Measurements from ENCODE around the gene PDE4D. TPM values are rescaled to one million over a fixed set of nuclear protein-coding genes. Genes with fewer than 3 reads are reported as not detected.
"Not testable (repeated sequence)": the region's sequence is repeated elsewhere in the genome, so short reads cannot be mapped to it uniquely, and the experiment has no call there.

PDE4D gene
- total RNA-seq, 5 donors from 2014 or later (not counting 1 experiment from before 2014, with no cell fraction given) = 45.1 to 136 (median 64.9) TPM

DNA sequence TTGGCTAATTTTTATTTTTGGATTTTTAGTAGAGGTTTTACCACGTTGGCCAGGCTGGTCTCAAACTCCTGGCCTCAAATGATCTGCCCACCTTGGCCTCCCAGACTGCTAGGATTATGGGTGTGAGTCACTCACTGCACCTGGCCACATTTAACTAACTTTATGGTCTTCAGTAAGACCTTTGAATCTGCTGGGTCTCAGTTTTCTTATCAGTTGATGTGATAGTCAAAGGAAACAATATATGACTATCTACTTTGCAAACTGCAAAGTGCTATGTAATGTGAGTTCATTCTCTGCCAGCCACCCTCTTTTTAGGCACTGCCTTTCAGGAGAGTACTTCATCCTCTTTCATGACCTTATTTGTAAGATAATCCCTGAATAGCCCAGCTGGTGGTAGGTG is 474.7 kb downstream of the PDE4D start:
- no peak for DNase-seq
- Mint-ChIP-seq H3K27me3 (peaks cover 3 to 15% of the 10 kb centered on the region in 2 donors), H3K36me3 (no peaks in the 10 kb centered on the region), H3K27ac (no peak overlapping the region), H3K9me3 (no peaks in the 10 kb centered on the region), H3K4me1 (no peaks in the 10 kb centered on the region), H3K4me3 (no peak overlapping the region)
- H3K27ac ChIP-seq (ENCODE audit: low read length) = no peak overlapping the region
- H3K9me3 ChIP-seq = no peaks in the 10 kb centered on the region
- ChIA-PET CTCF (no interaction called here), POLR2A (no interaction called here)
- no CpG with 5 or more reads among the region's 1 CpG for WGBS (ENCODE audit: insufficient coverage)
- no peaks in the 10 kb centered on the region for H3K36me3 ChIP-seq (ENCODE audit: control insufficient read depth in 2 of 2, extremely low read depth in 1 of 2, insufficient read depth in 1 of 2, low read length in 1 of 2)
- no peak overlapping the region for H3K4me3 ChIP-seq (ENCODE audit: control insufficient read depth in 1 of 2, extremely low read depth in 1 of 2, low read length in 1 of 2)
- H3K27me3 ChIP-seq (replicated peaks in 1 of 2; ENCODE audit: control insufficient read depth in 2 of 2, extremely low read depth in 1 of 2, insufficient read depth in 2 of 2, low read length in 1 of 2) = no peaks in the 10 kb centered on the region
- ATAC-seq (replicated peaks in 1 of 4) = no peak
- no peaks in the 10 kb centered on the region for H3K4me1 ChIP-seq (ENCODE audit: control insufficient read depth in 1 of 2, extremely low read depth in 1 of 2, insufficient read depth in 2 of 2, low read length in 2 of 2)

DNA sequence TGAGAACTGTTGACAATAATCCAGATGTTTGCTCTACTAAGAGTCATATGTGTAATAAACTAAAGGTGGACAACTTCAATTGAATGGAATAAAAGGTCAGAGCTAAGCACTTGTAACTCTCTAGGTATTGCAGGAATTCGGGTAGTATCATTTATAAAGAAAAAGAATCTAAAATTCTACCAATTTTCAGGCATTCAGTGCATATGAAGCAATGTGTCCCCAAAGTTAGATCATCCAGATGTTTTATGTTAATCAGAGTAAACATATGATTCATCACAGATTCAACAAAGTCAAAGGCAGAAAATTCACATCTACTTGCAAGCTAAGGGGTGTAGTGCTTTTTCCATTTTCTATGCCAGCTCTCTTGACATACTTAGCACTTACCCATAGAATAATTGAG is 477.1 kb downstream of the PDE4D start:
- Histone ChIP-seq H3K36me3 (ENCODE audit: control insufficient read depth in 2 of 2, extremely low read depth in 1 of 2, insufficient read depth in 1 of 2, low read length in 1 of 2) (no peaks in the 10 kb centered on the region), H3K9me3 (no peaks in the 10 kb centered on the region), H3K4me3 (ENCODE audit: control insufficient read depth in 1 of 2, extremely low read depth in 1 of 2, low read length in 1 of 2) (no peak overlapping the region), H3K4me1 (ENCODE audit: control insufficient read depth in 1 of 2, extremely low read depth in 1 of 2, insufficient read depth in 2 of 2, low read length in 2 of 2) (no peaks in the 10 kb centered on the region), H3K27me3 (replicated peaks in 1 of 2; ENCODE audit: control insufficient read depth in 2 of 2, extremely low read depth in 1 of 2, insufficient read depth in 2 of 2, low read length in 1 of 2) (no peaks in the 10 kb centered on the region), H3K27ac (ENCODE audit: low read length) (no peak overlapping the region)
- no peak overlapping the region for H3K4me3 Mint-ChIP-seq
- CTCF ChIA-PET = no interaction called here
- no peaks in the 10 kb centered on the region for H3K4me1 Mint-ChIP-seq
- POLR2A ChIA-PET = no interaction called here
- no CpG with 5 or more reads among the region's 1 CpG for WGBS (ENCODE audit: insufficient coverage)
- DNase-seq = no peak
- ATAC-seq (replicated peaks in 1 of 4) = no peak
- H3K27me3 Mint-ChIP-seq = peaks cover 3 to 18% of the 10 kb centered on the region in 2 donors
- H3K9me3 Mint-ChIP-seq = no peaks in the 10 kb centered on the region
- no peaks in the 10 kb centered on the region for H3K36me3 Mint-ChIP-seq
- no peak overlapping the region for H3K27ac Mint-ChIP-seq

DNA sequence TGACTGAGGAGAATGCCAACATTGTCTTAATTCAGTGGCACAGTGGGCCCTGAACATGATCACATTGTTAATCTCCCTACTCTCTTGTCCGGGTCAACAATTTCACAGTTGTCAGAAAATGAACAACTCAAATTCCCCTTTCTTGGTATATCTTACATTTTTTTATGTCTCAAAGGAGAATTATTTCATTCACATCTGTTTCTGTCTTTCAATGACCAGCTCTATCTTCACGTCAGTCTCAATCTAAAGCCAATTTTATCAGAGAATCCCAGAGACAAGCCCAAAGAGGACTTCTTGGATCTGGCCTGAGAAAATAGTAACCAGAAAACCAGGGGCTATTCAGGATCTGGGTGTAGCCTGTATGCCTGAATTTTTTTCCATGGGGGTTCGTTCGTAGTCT is 477.5 kb downstream of the PDE4D start:
- H3K4me1 Mint-ChIP-seq = no peaks in the 10 kb centered on the region
- Histone ChIP-seq H3K4me3 (ENCODE audit: control insufficient read depth in 1 of 2, extremely low read depth in 1 of 2, low read length in 1 of 2) (no peak overlapping the region), H3K27ac (ENCODE audit: low read length) (no peak overlapping the region), H3K36me3 (ENCODE audit: control insufficient read depth in 2 of 2, extremely low read depth in 1 of 2, insufficient read depth in 1 of 2, low read length in 1 of 2) (no peaks in the 10 kb centered on the region), H3K9me3 (no peaks in the 10 kb centered on the region), H3K4me1 (ENCODE audit: control insufficient read depth in 1 of 2, extremely low read depth in 1 of 2, insufficient read depth in 2 of 2, low read length in 2 of 2) (no peaks in the 10 kb centered on the region), H3K27me3 (replicated peaks in 1 of 2; ENCODE audit: control insufficient read depth in 2 of 2, extremely low read depth in 1 of 2, insufficient read depth in 2 of 2, low read length in 1 of 2) (no peaks in the 10 kb centered on the region)
- no peak overlapping the region for H3K4me3 Mint-ChIP-seq
- ATAC-seq (replicated peaks in 1 of 4) (no peak), DNase-seq (no peak)
- H3K36me3 Mint-ChIP-seq = no peaks in the 10 kb centered on the region
- 82% methylated on average over 3 of the region's 4 CpGs for WGBS (ENCODE audit: insufficient coverage)
- no peaks in the 10 kb centered on the region for H3K9me3 Mint-ChIP-seq
- no peak overlapping the region for H3K27ac Mint-ChIP-seq
- ChIA-PET POLR2A (no interaction called here), CTCF (no interaction called here)
- peaks cover 5 to 19% of the 10 kb centered on the region in 2 donors for H3K27me3 Mint-ChIP-seq

DNA sequence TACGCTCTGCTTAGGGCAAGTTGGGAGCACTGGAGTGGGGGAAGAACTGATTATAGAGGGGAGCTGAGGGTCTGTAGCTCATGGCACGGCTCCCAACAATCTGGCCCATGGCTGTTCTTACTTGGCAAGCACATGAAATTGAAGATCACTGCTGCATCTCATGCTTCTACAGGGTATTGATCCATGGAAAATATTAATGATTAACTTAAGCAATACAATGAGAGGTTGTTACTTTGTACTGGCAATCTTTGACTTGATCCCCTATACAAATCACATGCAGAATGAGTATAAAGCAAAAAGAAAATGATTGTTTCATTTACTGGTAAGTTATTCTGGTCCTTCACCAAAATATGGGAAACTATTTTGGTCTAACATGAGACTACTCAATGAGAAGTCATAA is 481.1 kb downstream of the PDE4D start:
- H3K27me3 Mint-ChIP-seq = peaks cover 8 to 20% of the 10 kb centered on the region in 2 donors
- no peaks in the 10 kb centered on the region for H3K4me1 Mint-ChIP-seq
- Histone ChIP-seq H3K36me3 (ENCODE audit: control insufficient read depth in 2 of 2, extremely low read depth in 1 of 2, insufficient read depth in 1 of 2, low read length in 1 of 2) (no peaks in the 10 kb centered on the region), H3K4me3 (ENCODE audit: control insufficient read depth in 1 of 2, extremely low read depth in 1 of 2, low read length in 1 of 2) (no peak overlapping the region), H3K4me1 (ENCODE audit: control insufficient read depth in 1 of 2, extremely low read depth in 1 of 2, insufficient read depth in 2 of 2, low read length in 2 of 2) (no peaks in the 10 kb centered on the region), H3K9me3 (no peaks in the 10 kb centered on the region), H3K27ac (ENCODE audit: low read length) (no peak overlapping the region), H3K27me3 (replicated peaks in 1 of 2; ENCODE audit: control insufficient read depth in 2 of 2, extremely low read depth in 1 of 2, insufficient read depth in 2 of 2, low read length in 1 of 2) (no peaks in the 10 kb centered on the region)
- ATAC-seq (replicated peaks in 1 of 4) = no peak
- ChIA-PET POLR2A (no interaction called here), CTCF (interaction anchor here in 1 of 2 donors (1.0 kb wide), 1 partner anchor 376 kb away, joined by 3 read pairs; no protein-coding TSS in a partner anchor)
- no CpG with 5 or more reads among the region's 2 CpGs for WGBS (ENCODE audit: insufficient coverage)
- DNase-seq = no peak
- no peak overlapping the region for H3K4me3 Mint-ChIP-seq
- no peaks in the 10 kb centered on the region for H3K36me3 Mint-ChIP-seq
- H3K27ac Mint-ChIP-seq = no peak overlapping the region
- peaks cover 7 to 11% (median 7%) of the 10 kb centered on the region in 3 donors for H3K9me3 Mint-ChIP-seq

DNA sequence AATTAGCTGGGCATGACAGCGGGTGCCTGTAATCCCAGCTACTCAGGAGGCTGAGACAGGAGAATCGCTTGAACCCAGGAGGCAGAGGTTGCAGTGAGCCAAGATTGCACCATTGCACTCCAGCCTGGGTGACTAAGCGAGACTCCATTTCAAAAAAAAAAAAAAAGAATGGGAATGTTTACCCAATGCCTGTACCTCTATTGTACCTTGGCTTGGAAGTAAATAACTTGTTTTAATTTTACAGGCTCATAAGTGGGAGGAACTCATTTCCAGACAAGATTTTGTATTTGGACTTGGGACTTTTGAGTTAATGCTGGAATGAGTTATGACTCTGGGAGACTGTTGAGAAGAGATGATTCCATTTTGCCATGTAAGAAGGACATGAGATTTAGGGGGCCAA is 484.5 kb downstream of the PDE4D start:
- H3K27ac Mint-ChIP-seq; ATAC-seq (replicated peaks in 1 of 4); H3K4me1 ChIP-seq (ENCODE audit: control insufficient read depth in 1 of 2, extremely low read depth in 1 of 2, insufficient read depth in 2 of 2, low read length in 2 of 2); H3K4me3 ChIP-seq (ENCODE audit: control insufficient read depth in 1 of 2, extremely low read depth in 1 of 2, low read length in 1 of 2); H3K27me3 Mint-ChIP-seq; H3K4me1 Mint-ChIP-seq; DNase-seq; H3K9me3 ChIP-seq; CTCF ChIA-PET; POLR2A ChIA-PET; H3K36me3 Mint-ChIP-seq; H3K4me3 Mint-ChIP-seq; H3K27me3 ChIP-seq (replicated peaks in 1 of 2; ENCODE audit: control insufficient read depth in 2 of 2, extremely low read depth in 1 of 2, insufficient read depth in 2 of 2, low read length in 1 of 2); H3K36me3 ChIP-seq (ENCODE audit: control insufficient read depth in 2 of 2, extremely low read depth in 1 of 2, insufficient read depth in 1 of 2, low read length in 1 of 2); H3K27ac ChIP-seq (ENCODE audit: low read length): not testable (repeated sequence)
- no CpG with 5 or more reads among the region's 3 CpGs for WGBS (ENCODE audit: insufficient coverage)
- H3K9me3 Mint-ChIP-seq = peaks cover 11 to 13% (median 11%) of the 10 kb centered on the region in 3 donors

DNA sequence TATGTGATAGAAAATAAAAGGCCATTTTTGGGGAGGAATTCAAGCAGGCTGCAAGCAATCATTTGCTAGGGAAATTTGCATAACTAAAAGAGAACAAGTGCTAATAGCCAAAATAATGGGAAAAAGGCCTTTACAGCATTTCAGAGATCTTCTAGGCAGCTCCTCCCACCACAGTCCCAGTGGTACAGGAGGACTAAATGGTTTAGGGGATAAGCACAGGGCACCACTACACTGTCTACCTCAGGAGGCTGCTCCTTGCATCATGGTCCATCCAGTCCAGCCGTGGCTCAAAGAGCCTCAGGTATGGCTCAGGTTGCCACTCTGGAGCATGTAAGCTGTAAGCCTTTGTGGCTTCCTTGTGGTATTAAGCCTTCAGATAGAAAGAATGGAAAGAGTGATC is 485.6 kb downstream of the PDE4D start:
- Mint-ChIP-seq H3K36me3 (no peaks in the 10 kb centered on the region), H3K27ac (no peak overlapping the region), H3K27me3 (peaks cover 7 to 9% of the 10 kb centered on the region in 2 donors), H3K9me3 (peaks cover 11 to 14% (median 13%) of the 10 kb centered on the region in 3 donors), H3K4me1 (no peaks in the 10 kb centered on the region), H3K4me3 (no peak overlapping the region)
- Histone ChIP-seq H3K36me3 (ENCODE audit: control insufficient read depth in 2 of 2, extremely low read depth in 1 of 2, insufficient read depth in 1 of 2, low read length in 1 of 2) (no peaks in the 10 kb centered on the region), H3K27ac (ENCODE audit: low read length) (no peak overlapping the region), H3K27me3 (replicated peaks in 1 of 2; ENCODE audit: control insufficient read depth in 2 of 2, extremely low read depth in 1 of 2, insufficient read depth in 2 of 2, low read length in 1 of 2) (no peaks in the 10 kb centered on the region), H3K4me3 (ENCODE audit: control insufficient read depth in 1 of 2, extremely low read depth in 1 of 2, low read length in 1 of 2) (no peak overlapping the region), H3K9me3 (no peaks in the 10 kb centered on the region), H3K4me1 (ENCODE audit: control insufficient read depth in 1 of 2, extremely low read depth in 1 of 2, insufficient read depth in 2 of 2, low read length in 2 of 2) (no peaks in the 10 kb centered on the region)
- CTCF ChIA-PET = no interaction called here
- POLR2A ChIA-PET = no interaction called here
- DNase-seq = no peak
- 82% methylated on average over 1 of the region's 1 CpG for WGBS (ENCODE audit: insufficient coverage)
- no peak for ATAC-seq (replicated peaks in 1 of 4)

DNA sequence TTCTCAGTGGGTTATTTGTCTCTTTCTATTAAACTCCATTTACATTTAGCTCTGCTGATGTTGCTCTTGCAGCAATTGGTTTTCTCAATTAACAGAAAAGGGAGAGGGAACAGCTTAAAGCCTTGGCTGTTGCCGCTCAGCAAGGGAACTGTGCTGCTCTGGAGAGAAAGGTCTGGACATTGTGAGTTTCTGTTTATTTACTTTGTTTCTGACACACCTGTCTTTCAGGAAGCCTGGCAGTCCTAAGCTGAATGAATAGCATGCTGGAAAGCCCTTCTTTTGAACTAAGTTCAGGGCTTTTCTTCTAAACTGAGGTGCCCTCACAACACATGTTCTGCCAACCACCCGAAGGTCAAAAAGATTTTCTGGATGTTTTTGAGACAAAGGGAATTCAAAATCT is 491.9 kb downstream of the PDE4D start:
- no peak overlapping the region for H3K27ac Mint-ChIP-seq
- no peaks in the 10 kb centered on the region for H3K4me1 Mint-ChIP-seq
- Histone ChIP-seq H3K4me1 (ENCODE audit: control insufficient read depth in 1 of 2, extremely low read depth in 1 of 2, insufficient read depth in 2 of 2, low read length in 2 of 2) (no peaks in the 10 kb centered on the region), H3K9me3 (no peaks in the 10 kb centered on the region), H3K4me3 (ENCODE audit: control insufficient read depth in 1 of 2, extremely low read depth in 1 of 2, low read length in 1 of 2) (no peak overlapping the region), H3K27ac (ENCODE audit: low read length) (no peak overlapping the region), H3K36me3 (ENCODE audit: control insufficient read depth in 2 of 2, extremely low read depth in 1 of 2, insufficient read depth in 1 of 2, low read length in 1 of 2) (no peaks in the 10 kb centered on the region), H3K27me3 (replicated peaks in 1 of 2; ENCODE audit: control insufficient read depth in 2 of 2, extremely low read depth in 1 of 2, insufficient read depth in 2 of 2, low read length in 1 of 2) (no peaks in the 10 kb centered on the region)
- DNase-seq = no peak
- no CpG with 5 or more reads among the region's 2 CpGs for WGBS (ENCODE audit: insufficient coverage)
- ChIA-PET CTCF (no interaction called here), POLR2A (no interaction called here)
- H3K36me3 Mint-ChIP-seq = no peaks in the 10 kb centered on the region
- peaks cover 0 to 2% (median 0%) of the 10 kb centered on the region in 3 donors for H3K9me3 Mint-ChIP-seq
- no peak for ATAC-seq (replicated peaks in 1 of 4)
- no peak overlapping the region for H3K4me3 Mint-ChIP-seq
- peaks cover 4 to 9% of the 10 kb centered on the region in 2 donors for H3K27me3 Mint-ChIP-seq
